NCI-H187 treated with DMSO at 0.1 percent for 48 hours (cell line): ENCODE results near the gene CPT1B.
"Not testable (repeated sequence)": the region's sequence is repeated elsewhere in the genome, so short reads cannot be mapped to it uniquely, and the experiment has no call there.

Experiments used
- DNase-seq: peaks from one replicate; lab custom pipeline; 2025; lab: John Stamatoyannopoulos, UW

The CPT1B gene

DNA sequence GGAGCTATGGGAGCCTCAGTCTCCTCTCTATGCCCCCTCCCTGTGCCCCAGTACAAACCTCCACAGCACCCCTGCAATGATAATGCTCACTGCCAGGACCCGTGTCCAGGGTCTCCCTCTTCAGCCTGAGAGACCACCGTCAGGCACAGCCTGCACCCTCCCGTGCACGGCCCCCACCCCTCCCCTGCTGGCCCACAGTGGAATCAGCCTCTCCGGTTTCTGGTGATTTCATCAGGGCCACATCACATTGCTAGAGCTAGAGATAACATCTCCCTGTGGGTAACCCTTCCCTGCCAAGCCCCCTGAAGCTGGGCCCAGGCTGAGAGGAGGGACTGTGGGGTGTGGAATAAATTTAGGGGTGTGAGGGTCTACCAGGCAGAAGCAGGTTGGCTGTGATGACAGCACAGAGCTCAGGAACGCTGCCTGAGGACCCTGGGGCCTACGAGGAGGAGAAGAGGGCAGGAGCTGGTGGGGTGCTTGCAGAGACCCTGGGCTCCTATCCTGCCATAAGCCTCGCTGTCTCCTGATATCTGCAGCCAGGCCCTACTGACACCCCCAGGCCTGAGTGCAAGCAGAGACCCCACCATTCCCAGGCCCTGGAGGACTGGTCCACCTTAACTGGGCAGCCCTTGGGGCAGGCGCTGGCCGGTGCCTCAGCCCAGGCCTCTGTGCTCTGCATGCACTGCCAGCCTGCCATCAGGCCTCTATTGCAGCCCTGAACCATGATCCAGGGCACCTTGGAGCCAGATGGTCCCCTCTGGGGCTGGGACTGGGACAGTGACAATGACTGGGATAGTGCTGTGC lies 32.5 kb downstream of the CPT1B start, which contains the start of gene KLHDC7B:
KLHDC7B (plus strand) TSS at position 378 of the 804 bp plus-strand sequence; CDS start at position 723, 345 bp downstream.
- no peak for DNase-seq

DNA sequence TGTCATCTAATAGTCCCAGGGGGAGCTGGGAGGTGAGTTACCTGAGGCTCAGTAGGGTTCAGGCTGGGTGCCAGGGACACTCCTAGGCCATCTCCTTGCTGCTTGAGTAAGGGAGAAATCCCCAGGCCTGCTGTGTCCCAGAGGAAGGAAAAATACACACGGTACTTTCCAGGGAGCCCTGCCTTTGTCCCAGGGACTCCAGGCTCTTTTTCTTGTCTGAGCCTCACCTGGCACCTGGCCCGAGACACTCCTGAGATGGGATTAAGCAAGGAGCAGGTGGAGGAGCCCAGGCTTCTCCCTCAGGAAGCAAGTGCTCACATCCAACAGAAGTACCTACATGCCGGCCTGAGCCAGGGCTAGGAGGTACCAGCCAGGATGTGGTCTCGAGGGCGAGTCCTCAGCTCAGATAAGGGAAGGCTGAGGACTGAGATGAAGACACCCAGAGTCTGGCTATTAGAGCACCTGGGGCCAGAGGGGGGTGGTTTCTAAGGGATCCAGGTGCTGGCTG lies 33.4 kb downstream of the CPT1B start:
- DNase-seq, result no peak

DNA sequence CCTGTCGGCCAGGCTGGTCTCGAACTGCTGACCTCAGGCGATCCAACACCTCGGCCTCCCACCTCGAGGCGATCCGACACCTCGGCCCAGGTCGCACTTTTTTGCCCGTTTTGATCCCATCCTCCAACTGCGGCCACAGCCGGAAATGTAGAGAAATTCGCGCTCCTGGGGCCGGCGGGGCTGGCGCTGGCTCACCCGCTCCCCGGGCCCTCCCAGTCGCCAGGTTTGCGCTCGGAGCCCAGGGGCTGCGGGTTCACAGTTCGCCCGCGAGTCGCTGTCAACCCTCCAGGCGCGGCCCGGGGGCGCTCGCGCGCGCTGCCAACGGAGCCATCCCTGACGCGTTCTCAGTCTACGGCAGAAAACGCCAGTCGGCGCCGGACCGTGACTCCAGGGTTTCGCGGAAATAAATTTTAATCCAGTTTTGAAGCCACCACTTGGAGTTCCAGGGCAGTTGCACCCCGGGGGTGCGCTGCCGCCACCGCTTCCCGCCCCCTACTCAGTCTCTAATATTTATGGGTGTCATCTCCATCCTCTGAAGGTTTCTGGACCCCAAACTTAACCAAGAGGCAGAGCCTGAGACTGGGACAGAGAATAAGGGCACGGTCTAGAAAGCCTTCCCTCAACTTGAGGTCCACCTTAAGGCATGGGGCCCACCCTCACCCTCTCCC lies 34.0 kb downstream of the CPT1B start:
- DNase-seq, result no peak

DNA sequence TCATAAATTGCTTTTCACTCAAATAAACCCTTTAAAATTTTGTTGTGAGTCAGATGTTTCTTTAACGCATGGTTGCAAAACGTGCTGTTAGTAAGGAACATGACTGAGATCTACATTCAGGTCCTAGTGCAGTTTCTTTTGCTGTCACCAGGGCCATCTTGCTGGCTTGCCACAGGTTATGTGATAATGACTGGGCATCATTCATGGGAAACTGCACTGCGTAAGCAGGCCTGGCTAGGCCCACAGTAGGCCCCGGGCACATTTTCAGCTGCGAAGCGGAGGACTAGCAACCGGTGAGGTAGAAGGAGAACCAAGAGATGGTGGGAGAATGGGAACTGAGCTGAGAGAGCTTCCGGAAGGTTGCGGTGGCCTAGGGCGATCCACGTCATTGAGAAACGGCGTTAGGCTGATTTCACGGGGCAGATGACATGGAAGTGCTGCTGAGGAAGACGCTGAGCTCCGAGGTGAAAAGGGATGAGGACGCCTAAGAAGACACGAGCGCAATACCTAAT lies 35.8 kb downstream of the CPT1B start:
- no peak for DNase-seq

DNA sequence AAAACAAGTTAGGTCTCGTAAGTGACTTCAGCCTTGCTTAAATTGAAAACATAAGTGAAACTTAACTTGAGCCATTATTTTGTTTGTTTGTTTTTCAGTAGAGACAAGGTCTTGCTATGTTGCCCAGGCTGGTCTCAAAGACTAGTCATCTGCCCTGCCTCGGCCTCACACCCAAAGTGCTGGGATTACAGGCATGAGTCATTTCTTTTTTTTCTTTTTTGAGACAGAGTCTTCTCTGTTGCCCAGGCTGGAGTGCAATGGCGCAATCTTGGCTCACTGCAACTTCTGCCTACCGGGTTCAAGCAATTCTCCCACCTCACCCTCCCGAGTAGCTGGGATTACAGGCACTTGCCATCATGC lies 36.6 kb downstream of the CPT1B start:
- DNase-seq, result not testable (repeated sequence)

DNA sequence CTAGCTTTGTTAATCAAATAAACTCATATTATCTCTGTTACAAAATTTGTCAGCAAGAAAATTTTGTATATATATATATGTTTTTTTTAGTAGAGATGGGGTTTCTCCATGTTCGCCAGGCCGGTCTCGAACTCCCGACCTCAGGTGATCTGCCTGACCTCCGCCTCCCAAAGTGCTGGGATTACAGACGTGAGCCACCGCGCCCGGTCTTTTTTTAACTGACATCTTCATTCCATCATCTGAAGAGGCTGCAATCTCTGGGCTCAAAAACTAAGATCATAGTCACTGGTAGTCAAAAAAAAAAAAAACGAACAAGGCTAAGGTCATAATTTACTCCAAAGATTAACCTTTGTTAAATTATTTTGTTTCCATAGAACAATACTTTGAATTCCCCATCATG lies 37.8 kb downstream of the CPT1B start:
- DNase-seq, result no peak

DNA sequence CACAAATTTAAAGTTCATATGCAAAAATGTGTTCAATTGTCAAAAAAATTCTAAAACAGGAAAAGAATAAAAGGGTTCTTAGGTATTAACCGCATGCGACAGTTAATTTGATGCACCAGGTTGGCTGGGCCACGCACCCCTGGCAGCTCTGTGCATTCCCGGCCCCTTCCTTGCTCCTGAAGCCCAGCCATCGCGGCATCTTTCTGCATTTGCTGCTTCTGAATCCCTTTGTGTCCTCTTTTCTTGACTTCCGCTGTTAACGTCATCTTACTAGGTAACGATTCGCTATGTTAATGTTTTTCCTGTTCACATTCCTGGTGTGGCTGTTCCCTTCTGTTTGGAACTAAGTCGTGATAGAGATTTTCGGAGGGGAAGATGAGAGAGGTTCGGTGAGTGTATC lies 40.5 kb downstream of the CPT1B start:
- no peak for DNase-seq

DNA sequence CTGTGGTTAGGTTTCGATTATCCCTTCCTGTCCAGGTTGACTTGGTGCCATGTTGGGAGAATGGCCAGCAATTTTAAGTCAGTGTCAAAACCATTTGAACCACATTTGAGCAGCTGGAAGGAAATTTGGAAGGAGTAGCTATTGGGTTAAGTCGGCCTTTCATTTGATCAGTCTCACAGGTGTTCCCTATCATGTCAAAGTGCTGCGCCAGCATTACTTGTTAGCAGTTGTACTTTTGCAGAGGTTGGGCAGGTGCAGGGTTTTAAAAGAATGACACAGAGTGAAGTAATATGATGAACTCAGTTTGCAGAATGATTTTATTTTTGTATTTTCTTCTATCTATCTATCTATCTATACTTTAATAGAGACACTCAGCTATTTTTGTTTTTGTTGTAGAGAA lies 42.0 kb downstream of the CPT1B start:
- DNase-seq, result no peak

DNA sequence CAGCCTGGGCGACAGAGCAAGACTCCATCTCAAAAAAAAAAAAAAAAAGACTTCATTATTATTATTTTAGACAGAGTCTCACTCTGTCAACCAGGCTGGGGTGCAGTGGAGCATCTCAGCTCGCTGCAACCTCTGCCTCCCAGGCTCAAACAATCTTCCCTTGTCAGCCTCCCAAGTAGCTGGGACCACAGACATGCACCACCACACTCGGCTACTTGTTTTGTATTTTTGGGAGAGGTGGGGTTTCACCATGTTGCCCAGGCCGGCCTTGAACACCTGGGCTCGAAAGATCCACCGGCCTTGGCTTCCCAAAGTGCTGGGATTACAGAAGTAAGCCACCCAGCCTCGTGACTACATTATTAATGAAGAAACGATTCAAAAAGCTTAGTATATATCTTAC lies 43.1 kb downstream of the CPT1B start:
- DNase-seq, result no peak

DNA sequence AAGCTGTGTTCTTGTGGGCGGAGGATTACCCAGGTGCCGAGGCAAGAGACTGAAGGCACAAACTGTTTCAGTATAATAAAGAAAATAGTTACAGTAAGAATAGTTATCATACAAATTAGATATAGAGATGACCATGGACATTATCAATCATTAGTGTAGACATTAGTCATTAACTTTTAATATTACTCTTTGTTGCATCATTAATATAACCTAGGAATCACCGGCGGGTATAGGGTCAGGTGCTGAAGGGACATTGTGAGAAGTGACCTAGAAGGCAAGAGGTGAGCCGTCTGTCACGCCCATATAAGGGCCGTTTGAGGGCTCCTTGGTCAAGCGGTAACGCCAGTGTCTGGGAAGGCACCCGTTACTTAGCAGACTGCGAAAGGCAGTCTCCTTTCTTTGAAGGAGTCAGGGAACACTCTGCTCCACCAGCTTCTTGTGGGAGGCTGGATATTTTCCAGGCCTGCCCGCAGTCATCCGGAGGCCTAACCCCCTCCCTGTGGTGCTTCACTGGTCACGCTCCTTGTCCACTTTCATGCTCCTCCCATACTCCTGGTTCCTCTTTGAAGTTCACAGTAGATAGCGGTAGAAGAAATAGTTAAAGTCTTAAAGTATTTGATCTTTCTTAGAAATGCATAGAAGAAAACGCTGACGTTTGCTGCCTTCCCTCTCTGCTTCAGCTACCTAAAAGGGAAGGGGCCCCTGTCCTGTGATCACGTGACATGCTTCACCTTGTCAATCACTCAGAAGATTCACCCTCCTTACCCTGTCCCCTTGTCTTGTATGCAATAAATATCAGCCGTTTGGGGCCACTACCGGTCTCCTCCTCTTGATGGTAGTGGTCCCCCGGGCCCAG lies 44.1 kb downstream of the CPT1B start:
- not testable (repeated sequence) for DNase-seq

DNA sequence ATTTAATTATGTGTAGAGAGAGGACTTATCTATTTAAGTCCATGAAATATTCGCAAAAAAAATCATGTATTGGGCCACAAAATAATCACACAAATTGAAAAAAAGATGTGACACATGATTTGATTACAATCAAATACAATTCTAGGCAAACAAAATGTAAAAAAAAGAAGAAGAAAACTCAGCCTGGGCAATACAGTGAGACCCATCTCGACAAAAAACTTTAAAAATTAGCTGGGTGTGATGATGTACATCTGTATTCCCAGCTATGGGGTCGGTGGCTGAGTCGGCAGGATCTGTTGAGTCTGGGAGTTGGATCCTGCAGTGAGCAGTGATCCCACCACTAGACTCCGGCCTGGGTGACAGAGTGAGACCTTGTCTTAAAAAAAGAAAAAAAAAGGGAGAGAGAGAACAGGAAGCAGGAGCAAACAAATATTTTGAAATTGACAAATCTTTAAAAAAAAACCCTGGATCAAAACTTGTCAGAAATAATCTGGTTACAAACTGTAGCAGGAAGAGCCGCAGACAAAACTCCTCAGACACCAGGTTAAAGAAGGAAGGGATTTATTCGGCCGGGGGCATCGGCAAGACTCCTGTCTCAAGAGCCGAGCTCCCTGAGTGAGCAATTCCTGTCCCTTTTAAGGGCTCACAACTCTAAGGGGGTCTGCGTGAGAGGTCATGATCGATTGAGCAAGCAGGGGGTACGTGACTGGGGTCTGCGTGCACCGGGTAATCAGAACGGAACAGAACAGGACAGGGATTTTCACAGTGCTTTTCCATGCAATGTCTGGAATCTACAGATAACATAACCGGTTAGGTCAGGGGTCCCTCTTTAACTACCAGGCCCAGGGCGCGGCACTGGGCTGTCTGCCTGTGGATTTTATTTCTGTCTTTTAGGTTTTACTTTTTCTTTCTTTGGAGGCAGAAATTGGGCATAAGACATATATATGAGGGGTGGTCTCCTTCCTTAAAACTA lies 45.1 kb downstream of the CPT1B start:
- DNase-seq, result no peak

DNA sequence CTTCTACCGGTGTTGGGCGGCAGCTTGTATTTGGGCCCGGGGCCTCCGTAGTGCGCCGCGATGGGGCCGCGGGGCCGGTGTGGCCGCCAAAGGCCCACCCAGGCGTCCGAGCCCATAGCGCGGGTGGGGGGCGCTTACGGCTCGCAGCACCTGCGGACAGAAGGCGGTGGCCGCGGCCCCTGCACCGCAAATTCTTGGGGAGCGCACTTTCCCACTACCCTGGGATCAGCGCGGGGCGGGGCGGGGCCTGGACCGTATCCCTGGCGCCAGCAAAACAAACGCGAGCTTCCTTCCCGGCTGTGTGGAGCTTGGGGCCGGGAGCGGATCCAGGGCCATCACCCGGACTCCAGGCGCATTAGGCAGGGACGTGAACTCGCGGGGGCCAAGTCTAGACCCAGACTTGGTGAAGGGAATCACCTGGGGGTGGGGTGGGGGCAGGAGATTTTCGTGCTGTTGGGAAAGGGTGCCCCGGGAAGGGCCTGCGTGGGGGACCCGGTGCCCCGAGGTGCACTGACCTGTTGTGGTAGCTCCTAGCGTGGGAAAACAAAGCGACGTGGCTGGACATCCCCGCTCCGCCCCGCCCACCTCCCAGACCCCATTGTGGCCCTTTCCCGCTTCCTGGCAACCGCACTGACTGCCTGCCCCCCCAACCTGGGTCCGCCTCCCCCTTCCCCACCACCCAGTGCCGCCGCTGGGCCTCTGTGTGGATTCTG lies 46.1 kb downstream of the CPT1B start:
- DNase-seq, result no peak

DNA sequence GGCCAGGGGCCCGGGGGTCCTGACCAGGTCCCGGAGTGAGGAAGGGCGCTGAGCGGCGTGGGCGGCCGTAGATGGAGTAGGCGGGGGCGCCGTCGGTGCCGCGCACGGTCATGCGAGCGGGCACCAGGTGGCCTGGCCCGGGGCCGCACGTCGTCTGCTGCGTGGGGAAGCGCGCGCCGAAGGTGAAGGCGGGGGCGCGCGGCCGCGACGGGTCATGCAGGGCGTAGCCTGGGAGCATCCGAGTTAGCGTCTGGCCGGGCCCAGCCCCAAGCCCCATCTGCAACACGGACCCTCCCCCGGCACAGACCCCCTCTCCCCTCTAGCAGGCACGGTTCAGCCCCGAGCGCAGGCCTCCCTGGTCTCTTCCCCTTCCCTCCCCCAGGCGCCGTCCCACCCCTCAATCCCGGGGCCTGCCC lies 46.7 kb downstream of the CPT1B start:
- no peak for DNase-seq

DNA sequence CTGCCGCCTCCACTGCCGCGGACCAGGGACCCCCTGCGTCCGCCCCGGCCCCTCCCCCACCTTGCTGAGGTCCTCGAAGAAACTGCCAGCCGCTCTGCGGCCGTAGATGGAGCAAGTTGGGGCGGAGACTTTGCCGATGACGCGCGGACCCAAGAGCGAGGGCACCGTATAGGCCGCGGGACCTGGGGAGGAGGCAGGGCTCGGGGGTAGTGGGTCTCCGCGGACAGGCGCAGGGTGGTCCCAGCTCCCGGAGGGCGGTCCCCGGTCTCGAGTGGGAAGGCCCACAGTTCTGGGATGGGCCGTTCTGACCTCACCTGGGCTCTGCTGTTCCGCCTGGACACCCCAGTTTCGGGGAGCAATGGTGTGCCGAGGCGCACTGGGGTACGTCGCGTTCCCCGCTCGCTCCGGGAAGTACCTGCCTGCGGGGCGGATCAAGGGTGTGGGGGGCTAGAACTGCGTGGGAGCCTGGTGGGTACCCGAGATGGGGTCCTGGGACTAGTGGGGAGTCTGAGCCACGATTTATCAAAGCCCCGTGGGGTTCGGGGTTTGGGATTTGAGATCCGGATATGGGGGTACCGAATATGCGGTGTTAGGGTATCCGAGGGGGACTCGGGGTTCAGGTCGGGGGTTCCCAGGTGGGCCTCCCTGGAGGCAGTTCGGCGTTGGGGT lies 47.2 kb downstream of the CPT1B start:
- DNase-seq, result no peak

DNA sequence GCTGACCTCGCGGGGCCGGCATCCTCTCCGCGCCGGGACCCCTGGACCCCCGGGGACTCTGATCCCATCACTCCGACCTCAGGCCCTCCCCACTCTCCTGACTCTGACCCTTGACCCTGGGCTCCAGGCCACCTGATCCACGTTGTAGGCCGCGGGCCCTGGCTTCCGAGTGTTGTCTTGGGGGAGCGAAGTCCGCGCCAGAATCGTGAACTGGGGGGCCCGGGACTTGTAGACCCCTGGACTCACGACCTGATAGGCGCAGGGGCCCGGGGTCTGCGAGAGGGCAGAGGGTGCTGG lies 47.7 kb downstream of the CPT1B start:
- DNase-seq, result no peak

DNA sequence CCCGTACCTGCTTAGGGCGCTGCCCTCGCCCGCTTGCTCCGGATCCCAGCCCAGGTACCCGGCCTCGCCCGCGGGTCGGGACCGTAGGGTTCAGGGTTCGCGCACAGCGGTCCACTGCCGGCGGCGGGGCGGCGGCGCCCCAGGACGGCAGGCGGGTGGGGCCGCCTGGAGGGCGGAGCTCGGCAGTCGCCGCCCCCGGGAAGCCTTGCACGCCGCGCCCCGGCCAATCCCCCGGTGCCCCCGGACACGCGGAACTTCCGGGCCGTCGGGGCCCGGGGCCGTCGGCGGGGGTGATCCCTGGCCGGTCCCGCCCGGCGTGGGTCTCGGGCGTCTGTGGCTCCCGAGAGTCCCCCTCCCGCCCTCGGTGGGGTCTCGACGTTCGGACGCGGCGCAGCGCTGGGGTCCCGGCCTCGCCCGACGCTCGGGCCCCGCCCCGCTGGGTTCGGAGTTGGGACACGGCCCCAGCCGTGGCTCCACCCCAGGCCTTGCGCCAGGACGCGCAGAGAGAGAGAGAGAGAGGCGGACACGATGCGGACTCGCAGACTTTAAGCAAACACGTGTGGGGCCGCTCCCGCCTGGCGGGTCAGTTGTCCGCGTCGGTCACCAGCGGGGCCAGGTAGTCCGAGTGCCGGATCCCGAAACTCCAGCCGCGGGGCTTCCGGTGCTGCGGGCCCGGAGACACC lies 48.2 kb downstream of the CPT1B start, which contains the start of gene TYMP:
TYMP (minus strand) TSS at position 116 of the 683 bp plus-strand sequence. CDS start 303 bp downstream, outside the sequence.
- DNase-seq, result no peak

DNA sequence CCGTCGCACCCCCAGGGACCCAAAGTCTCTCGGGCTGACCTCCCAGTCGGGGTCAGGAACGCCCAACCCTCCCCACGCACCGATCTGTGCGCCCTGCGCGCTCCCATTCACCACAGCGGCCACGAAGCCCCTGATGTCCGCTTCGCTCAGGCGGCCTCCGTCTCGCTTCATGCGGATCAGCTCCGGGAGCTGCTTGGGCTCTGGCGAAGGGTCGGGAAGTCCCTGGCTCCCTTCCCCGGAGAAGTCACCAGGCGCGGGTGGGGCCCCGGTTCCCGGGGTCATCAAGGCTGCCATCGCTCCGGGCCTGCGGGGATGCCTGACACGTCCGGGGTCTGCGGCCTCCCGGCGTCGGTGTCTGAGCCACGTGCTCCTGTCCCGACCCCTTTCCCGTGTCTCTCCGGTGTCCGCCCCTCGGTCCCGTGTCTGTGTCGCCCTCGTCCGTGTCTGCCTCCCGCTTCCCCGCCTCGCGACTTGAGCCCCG lies 48.8 kb downstream of the CPT1B start:
- DNase-seq, result no peak

DNA sequence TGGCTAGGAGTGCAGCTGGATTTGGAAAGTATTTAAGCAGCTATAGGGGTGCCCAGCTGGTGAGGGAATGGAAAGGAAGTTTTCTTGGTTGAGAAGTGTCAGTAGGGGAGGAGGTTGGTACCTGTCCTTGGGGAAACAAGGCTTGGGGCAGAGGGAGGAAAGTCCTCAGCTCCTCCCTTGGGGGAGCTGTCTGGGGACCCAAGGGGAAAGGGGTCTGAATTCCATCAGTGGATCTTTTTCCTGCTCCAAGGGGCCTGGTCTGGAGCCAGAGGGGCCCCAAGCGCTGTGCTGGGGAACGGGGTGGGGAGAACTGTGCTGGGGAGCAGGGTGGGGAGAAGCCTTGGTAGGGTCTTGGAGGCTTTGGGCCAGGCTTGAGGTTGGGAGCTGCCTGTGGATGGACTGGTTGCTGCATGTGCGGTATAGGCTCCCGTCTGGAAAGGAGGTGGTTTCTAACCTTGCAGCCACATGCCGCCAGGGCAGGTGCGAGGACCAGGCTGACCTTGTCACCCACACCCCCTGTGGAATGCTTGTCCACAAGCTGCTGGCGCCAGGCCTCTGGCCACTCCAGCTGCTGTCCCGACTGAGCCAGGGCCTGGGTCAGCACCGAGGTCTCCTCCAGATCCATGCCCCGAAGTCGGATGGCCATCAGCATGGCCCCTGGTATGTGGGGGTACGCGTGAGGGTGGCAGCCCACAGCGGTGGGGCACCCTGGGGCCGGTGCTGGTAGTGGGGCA lies 49.4 kb downstream of the CPT1B start:
- DNase-seq, result no peak
